Cortex of kidney (tissue), 1 donor: ENCODE measurements around the gene SLC9A9.

Experiments used
- DNase-seq: peaks from one replicate; lab custom pipeline; 2025; lab: John Stamatoyannopoulos, UW

Gene SLC9A9

GRCh38 chr3:143217283-143217682, 631.0 kb downstream of the SLC9A9 start:
- no peak for DNase-seq

GRCh38 chr3:143216709-143217182, 631.5 kb downstream of the SLC9A9 start:
- no peak for DNase-seq
